ENCODE data around the gene FAM234B.

DNA sequence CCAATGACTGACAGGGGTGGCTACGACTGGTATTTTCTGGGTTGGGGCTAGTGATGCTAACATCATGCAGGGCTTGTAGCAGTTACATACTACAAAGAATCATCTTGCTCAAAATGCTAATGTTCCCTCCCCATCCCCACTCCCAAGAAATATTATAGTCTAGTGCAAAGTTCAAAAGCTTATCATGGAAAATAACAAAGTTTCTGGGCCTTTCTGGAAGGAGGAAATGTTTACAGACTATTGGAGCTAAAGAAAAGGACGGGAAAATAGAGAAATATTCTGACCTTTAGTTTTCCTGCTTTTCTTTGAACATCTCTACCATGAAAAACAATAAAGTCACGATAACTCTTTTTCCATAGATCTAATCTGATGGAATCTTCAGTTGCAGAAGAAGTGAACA, 36.1 kb downstream of the FAM234B start:
- TF ChIP-seq CTCF (conservative IDR thresholded peaks at IDR 0.05; ENCODE audit: low read length) (no peak), EZH2phosphoT487 (IDR thresholded peaks at IDR 0.05; ENCODE audit: borderline replicate concordance) (no peak)
